Activated T-cell treated with anti-CD3 and anti-CD28 coated beads for 4 hours (primary cell): ENCODE measurements around the gene DNAJC15.
"Not testable (repeated sequence)": the region's sequence is repeated elsewhere in the genome, so short reads cannot be mapped to it uniquely, and the experiment has no call there.

Source experiments
- DNase-seq: peaks from one replicate; pipeline ENCODE4 v3.0.0-alpha.2; 2020

The DNAJC15 gene

GRCh38 chr13:43046259-43046658, 22.9 kb downstream of the DNAJC15 start:
- no peak for DNase-seq

- DNase-seq: no peak
These were observed 31.7 kb downstream of the DNAJC15 start for GRCh38 chr13:43054803-43055802.

GRCh38 chr13:43057653-43058317, 34.4 kb downstream of the DNAJC15 start:
- no peak for DNase-seq

- DNase-seq: no peak
These were observed 34.9 kb downstream of the DNAJC15 start for GRCh38 chr13:43058318-43058674.

GRCh38 chr13:43058831-43059230, 35.4 kb downstream of the DNAJC15 start:
- no peak for DNase-seq

GRCh38 chr13:43059779-43060178, 36.4 kb downstream of the DNAJC15 start:
- DNase-seq: not testable (repeated sequence)

- not testable (repeated sequence) for DNase-seq
These were observed 37.4 kb downstream of the DNAJC15 start for GRCh38 chr13:43060806-43061205.

GRCh38 chr13:43061496-43062280, 38.3 kb downstream of the DNAJC15 start:
- DNase-seq: no peak

- DNase-seq: no peak
These were observed 48.4 kb downstream of the DNAJC15 start for GRCh38 chr13:43071824-43072223.

- DNase-seq: no peak
These were observed 49.0 kb downstream of the DNAJC15 start for GRCh38 chr13:43072394-43072793.

GRCh38 chr13:43074824-43075510, 51.6 kb downstream of the DNAJC15 start:
- DNase-seq: no peak

GRCh38 chr13:43075511-43075902, 52.1 kb downstream of the DNAJC15 start:
- DNase-seq: not testable (repeated sequence)

GRCh38 chr13:43077046-43077445, 53.7 kb downstream of the DNAJC15 start:
- no peak for DNase-seq

GRCh38 chr13:43077461-43077860, 54.1 kb downstream of the DNAJC15 start:
- DNase-seq: no peak

GRCh38 chr13:43077906-43078305, 54.5 kb downstream of the DNAJC15 start:
- DNase-seq: no peak

GRCh38 chr13:43078399-43078798, 55.0 kb downstream of the DNAJC15 start:
- DNase-seq: no peak

- no peak for DNase-seq
These were observed 56.1 kb downstream of the DNAJC15 start for GRCh38 chr13:43079392-43079931.

- DNase-seq: no peak
These were observed 56.8 kb downstream of the DNAJC15 start for GRCh38 chr13:43080199-43080598.

- DNase-seq: no peak
These were observed 58.5 kb downstream of the DNAJC15 start for GRCh38 chr13:43081866-43082265.

GRCh38 chr13:43083750-43084149, 60.4 kb downstream of the DNAJC15 start:
- DNase-seq: no peak

GRCh38 chr13:43085545-43085944, 62.2 kb downstream of the DNAJC15 start:
- DNase-seq: no peak

- no peak for DNase-seq
These were observed 62.8 kb downstream of the DNAJC15 start for GRCh38 chr13:43086181-43086580.
